GM23248 (cell line): ENCODE measurements around the gene PLCH2. TPM values are rescaled to one million over a fixed set of nuclear protein-coding genes. Genes with fewer than 3 reads are reported as not detected.

Experiments
- DNase-seq: peaks from one replicate; pipeline ENCODE4 v3.0.0-alpha.2; 2015
- H2AFZ ChIP-seq: fragments of 200-600 bp; sonication (generic); 2 replicates; pipeline ENCODE4 v1.6.1; 2016; ENCODE audit warnings: antibody characterized with exemption
- H3F3A ChIP-seq: fragments of 200-600 bp; sonication (generic); 2 replicates; pipeline ENCODE4 v1.6.1; 2016; ENCODE audit warnings: mild to moderate bottlenecking, antibody characterized with exemption, mixed run types; ENCODE audit not compliant: insufficient read depth
- H3K27ac ChIP-seq: fragments of 200-600 bp; sonication (generic); 2 replicates; pipeline ENCODE4 v1.5.1; 2016; ENCODE audit warnings: mild to moderate bottlenecking
- H3K27me3 ChIP-seq: fragments of 200-600 bp; sonication (generic); replicated peaks from 2 replicates; pipeline ENCODE4 v1.6.1; 2016; ENCODE audit warnings: mild to moderate bottlenecking; ENCODE audit not compliant: insufficient read depth
- H3K36me3 ChIP-seq: fragments of 200-600 bp; sonication (generic); 2 replicates; pipeline ENCODE4 v1.6.1; 2016; ENCODE audit warnings: low read depth, mild to moderate bottlenecking
- H3K4me1 ChIP-seq: fragments of 200-600 bp; sonication (generic); 2 replicates; pipeline ENCODE4 v1.6.1; 2016; ENCODE audit warnings: mild to moderate bottlenecking; ENCODE audit not compliant: insufficient read depth
- H3K4me2 ChIP-seq: fragments of 200-600 bp; sonication (generic); one replicate; pipeline ENCODE4 v1.6.1; 2016; ENCODE audit warnings: mild to moderate bottlenecking; ENCODE audit not compliant: unreplicated experiment
- H3K4me3 ChIP-seq: fragments of 200-600 bp; sonication (generic); 2 replicates; pipeline ENCODE4 v1.5.1; 2016; ENCODE audit warnings: mild to moderate bottlenecking
- H3K79me2 ChIP-seq: fragments of 200-600 bp; sonication (generic); 2 replicates; pipeline ENCODE4 v1.6.1; 2016; ENCODE audit warnings: mild to moderate bottlenecking; ENCODE audit not compliant: insufficient read depth
- H3K9ac ChIP-seq: fragments of 200-600 bp; sonication (generic); 2 replicates; pipeline ENCODE4 v1.6.1; 2016; ENCODE audit warnings: mild to moderate bottlenecking
- H3K9me2 ChIP-seq: fragments of 200-600 bp; sonication (generic); 2 replicates; pipeline ENCODE4 v1.6.1; 2016; ENCODE audit warnings: mixed run types, mild to moderate bottlenecking, moderate library complexity; ENCODE audit not compliant: insufficient read depth
- H3K9me3 ChIP-seq: fragments of 200-600 bp; sonication (generic); one replicate; pipeline ENCODE4 v1.6.1; 2017; ENCODE audit warnings: low read depth
- H4K20me1 ChIP-seq: fragments of 200-600 bp; sonication (generic); 2 replicates; pipeline ENCODE4 v1.6.0; 2016; ENCODE audit not compliant: insufficient read depth
- EZH2 ChIP-seq: fragments of 200-600 bp; sonication (generic); IDR thresholded peaks from 2 replicates; pipeline ENCODE4 v1.6.1; 2018; ENCODE audit warnings: antibody characterized with exemption, mild to moderate bottlenecking; ENCODE audit not compliant: insufficient read depth, poor library complexity, severe bottlenecking
- EZH2phosphoT487 ChIP-seq: fragments of 200-600 bp; sonication (generic); IDR thresholded peaks from 2 replicates; pipeline ENCODE4 v1.6.1; 2018; ENCODE audit warnings: antibody characterized with exemption, moderate library complexity, mild to moderate bottlenecking, low read depth; ENCODE audit not compliant: insufficient read depth
- WGBS, 2 experiments: methylation state at CpG; one replicate each; pipeline ENCODE4 v1.1.6; 2015 to 2017; ENCODE audit warnings: low lambda C conversion rate in 2 of 2, low coverage in 1 of 2; ENCODE audit errors: missing lambda C conversion rate in 2 of 2; 5-methylcytosine and 5-hydroxymethylcytosine counted together
- in situ Hi-C: fragments of 300-500 bp; cut with MboI; formaldehyde crosslinking; loops from 2 replicates; pipeline ENCODE4 v1.15.0; 2020
- polyA plus RNA-seq: library from polyadenylated mRNA; unstranded; fragments of >200 nt; fragmentation: Nextera tagmentation; extraction: Ambion mirVana; gene quantifications from 2 replicates; pipeline ENCODE4 v1.2.1, GENCODE V29; 2016
- total RNA-seq: library from RNA; depleted of rRNA; stranded (reverse); fragments of >200 nt; shearing (Covaris generic); gene quantifications from 2 replicates; pipeline ENCODE4 v1.2.3, GENCODE V29; 2014

The PLCH2 gene
- total and polyA plus RNA-seq, 2 experiments from 2014 or later, result not detected

DNA sequence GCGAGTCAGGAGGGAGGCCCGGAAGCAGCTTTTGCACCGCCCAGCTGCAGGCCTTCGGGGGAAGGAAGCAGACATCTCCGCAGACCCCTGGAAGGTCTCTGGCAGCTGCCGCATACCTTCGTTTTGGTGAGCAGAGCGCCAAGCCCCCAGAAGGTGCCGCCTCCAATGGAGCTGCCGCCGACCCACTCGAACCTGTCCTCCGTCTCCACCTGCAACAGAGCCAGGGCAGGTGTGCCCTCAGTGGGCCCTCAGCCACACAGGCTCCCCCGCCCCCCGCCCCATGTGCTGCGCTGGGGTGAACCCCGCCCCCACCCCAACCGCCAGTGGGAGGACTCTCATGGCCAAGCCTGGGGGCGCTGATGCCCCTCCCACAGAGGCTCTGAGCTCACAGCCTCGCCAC lies 44.1 kb downstream of the PLCH2 start:
- Histone ChIP-seq H3K9me3 (no peaks in the 10 kb centered on the region), H3K4me1 (peaks cover 13% of the 10 kb centered on the region; the same call in 1 of the 2 replicates), H3K4me3 (no peak overlapping the region), H3K36me3 (no peaks in the 10 kb centered on the region; the same call in 1 of the 2 replicates), H3K4me2 (no peak overlapping the region), H3K27me3 (no peaks in the 10 kb centered on the region), H3K9ac (no peak overlapping the region), H3K27ac (no peak overlapping the region), H2AFZ (no peak overlapping the region), H3K79me2 (peaks cover 45% of the 10 kb centered on the region), H3K9me2 (no peaks in the 10 kb centered on the region), H3F3A (no peaks in the 10 kb centered on the region), H4K20me1 (no peaks in the 10 kb centered on the region)
- no peak for DNase-seq
- WGBS, 2 experiments, result 99% methylated on average over 9 to 17 of the region's 20 CpGs
- in situ Hi-C loops, result loop anchor here (25.0 kb wide), 1 partner anchor 333 kb away; the partner anchor contains the start of gene FAAP20
- TF ChIP-seq EZH2phosphoT487 (no peak), EZH2 (no peak)

GRCh38 chr1:2520806-2521205 lies 44.7 kb downstream of the PLCH2 start:
- H3K9ac ChIP-seq, result no peak overlapping the region
- no peaks in the 10 kb centered on the region for H4K20me1 ChIP-seq
- no peak overlapping the region for H3K27ac ChIP-seq
- H3K36me3 ChIP-seq, result no peaks in the 10 kb centered on the region; the same call in 1 of the 2 replicates
- no peaks in the 10 kb centered on the region for H3F3A ChIP-seq
- no peaks in the 10 kb centered on the region for H3K27me3 ChIP-seq
- no peak overlapping the region for H2AFZ ChIP-seq
- 85 to 90% methylated on average over 21 of the region's 21 CpGs for WGBS, 2 experiments
- in situ Hi-C loops, result loop anchor here (25.0 kb wide), 1 partner anchor 334 kb away; the partner anchor contains the start of gene FAAP20
- H3K4me1 ChIP-seq, result peaks cover 15% of the 10 kb centered on the region; the same call in 1 of the 2 replicates
- no peaks in the 10 kb centered on the region for H3K9me3 ChIP-seq
- TF ChIP-seq EZH2, result no peak
- TF ChIP-seq EZH2phosphoT487, result no peak
- H3K4me3 ChIP-seq, result no peak overlapping the region
- no peak for DNase-seq
- H3K79me2 ChIP-seq, result peaks cover 51% of the 10 kb centered on the region
- H3K9me2 ChIP-seq, result no peaks in the 10 kb centered on the region
- no peak overlapping the region for H3K4me2 ChIP-seq

GRCh38 chr1:2522230-2522629 lies 46.1 kb downstream of the PLCH2 start:
- Histone ChIP-seq H3K9me2 (no peaks in the 10 kb centered on the region), H3K4me3 (no peak overlapping the region), H3K9me3 (no peaks in the 10 kb centered on the region), H3F3A (no peaks in the 10 kb centered on the region), H3K36me3 (no peaks in the 10 kb centered on the region; the same call in 1 of the 2 replicates), H3K27ac (no peak overlapping the region), H2AFZ (no peak overlapping the region), H3K4me2 (no peak overlapping the region), H3K4me1 (peaks cover 15% of the 10 kb centered on the region; the same call in 1 of the 2 replicates), H3K79me2 (peaks cover 53% of the 10 kb centered on the region), H3K9ac (no peak overlapping the region), H3K27me3 (no peaks in the 10 kb centered on the region), H4K20me1 (no peaks in the 10 kb centered on the region)
- no peak for TF ChIP-seq EZH2phosphoT487
- TF ChIP-seq EZH2, result no peak
- DNase-seq, result no peak
- in situ Hi-C loops, result loop anchor here (25.0 kb wide), 1 partner anchor 335 kb away; the partner anchor contains the start of gene FAAP20
- WGBS, 2 experiments, result 88 to 96% methylated on average over 7 of the region's 7 CpGs

GRCh38 chr1:2523191-2523890 lies 47.3 kb downstream of the PLCH2 start:
- no peak overlapping the region for H3K9ac ChIP-seq
- no peaks in the 10 kb centered on the region for H3F3A ChIP-seq
- H3K27ac ChIP-seq, result no peak overlapping the region
- no peak for TF ChIP-seq EZH2phosphoT487
- no peak for TF ChIP-seq EZH2
- peaks cover 53% of the 10 kb centered on the region for H3K79me2 ChIP-seq
- no peaks in the 10 kb centered on the region for H4K20me1 ChIP-seq
- no peak overlapping the region for H3K4me2 ChIP-seq
- peaks cover 15% of the 10 kb centered on the region; the same call in 1 of the 2 replicates for H3K4me1 ChIP-seq
- no peaks in the 10 kb centered on the region for H3K9me2 ChIP-seq
- H3K4me3 ChIP-seq, result no peak overlapping the region
- H3K36me3 ChIP-seq, result no peaks in the 10 kb centered on the region; the same call in 1 of the 2 replicates
- 87 to 88% methylated on average over 32 of the region's 32 CpGs for WGBS, 2 experiments
- no peaks in the 10 kb centered on the region for H3K9me3 ChIP-seq
- H3K27me3 ChIP-seq, result no peaks in the 10 kb centered on the region
- no peak overlapping the region for H2AFZ ChIP-seq
- in situ Hi-C loops, result loop anchor here (25.0 kb wide), 1 partner anchor 336 kb away; the partner anchor contains the start of gene FAAP20
- DNase-seq, result no peak
